SK-N-MC (cell line): ENCODE results near the gene PPP1R7.

Experiments
- EZH2 ChIP-seq: fragments of 200-600 bp; sonication (generic); IDR thresholded peaks from one replicate; pipeline ENCODE4 v1.6.1; 2017; ENCODE audit warnings: antibody characterized with exemption
- FOXP2 ChIP-seq: optimal IDR thresholded peaks from 2 replicates; pipeline ENCODE3; 2011; ENCODE audit warnings: mild to moderate bottlenecking, moderate library complexity; ENCODE audit not compliant: insufficient read depth; ENCODE audit errors: extremely low read length, control extremely low read depth
- POLR2AphosphoS5 ChIP-seq: IDR thresholded peaks from 2 replicates; pipeline ENCODE4 v1.6.1; 2012; ENCODE audit warnings: mild to moderate bottlenecking, low read depth, low read length, borderline replicate concordance

DNA sequence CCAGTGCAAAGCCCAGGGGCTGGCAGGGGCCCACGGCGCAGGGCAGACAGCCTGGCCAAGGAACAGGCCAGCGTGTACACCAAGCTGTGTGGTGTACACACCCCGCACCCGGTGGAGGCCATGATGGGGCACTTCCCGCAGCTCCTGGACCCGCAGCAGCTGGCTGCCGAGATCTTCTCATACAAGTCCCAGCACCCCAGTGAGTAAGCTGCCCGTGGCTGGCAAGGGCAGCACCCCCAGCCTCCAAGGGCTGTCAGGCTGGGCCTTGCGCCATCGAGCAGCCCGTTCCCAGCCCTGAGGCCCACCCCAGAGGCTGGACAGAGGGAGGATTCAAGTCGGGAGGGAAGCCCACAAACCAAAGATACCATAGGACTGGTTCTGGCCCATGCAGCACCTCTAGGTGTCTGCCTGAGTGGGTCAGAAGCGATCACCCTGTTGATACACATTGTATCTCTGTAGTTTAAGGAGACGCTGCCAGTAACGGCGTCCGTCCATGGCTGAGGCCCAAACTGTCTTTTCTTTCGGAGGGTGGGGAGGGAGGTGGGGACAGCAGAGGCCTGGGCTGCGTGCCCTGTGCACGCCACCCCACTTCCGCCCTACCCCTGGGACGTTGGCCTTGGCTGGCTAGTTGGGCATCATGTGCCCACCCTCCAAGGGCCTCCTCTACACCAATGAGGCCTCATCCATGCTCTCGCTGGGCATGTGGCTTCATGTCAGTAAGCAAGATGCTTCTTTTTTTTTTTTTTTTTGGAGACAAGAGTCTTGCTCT lies 31.3 kb upstream of the PPP1R7 start:
- TF ChIP-seq EZH2 = no peak
- no peak for TF ChIP-seq POLR2AphosphoS5
- no peak for TF ChIP-seq FOXP2
